GM23248 (cell line): ENCODE measurements around the gene AFF3. TPM values are rescaled to one million over a fixed set of nuclear protein-coding genes. Genes with fewer than 3 reads are reported as not detected.
A peak's percentile ranks its signal among the peaks of the same experiment; 100 is the strongest.

ENCODE experiments used
- DNase-seq: peaks from one replicate; pipeline ENCODE4 v3.0.0-alpha.2; 2015
- H2AFZ ChIP-seq: fragments of 200-600 bp; sonication (generic); 2 replicates; pipeline ENCODE4 v1.6.1; 2016; ENCODE audit warnings: antibody characterized with exemption
- H3F3A ChIP-seq: fragments of 200-600 bp; sonication (generic); 2 replicates; pipeline ENCODE4 v1.6.1; 2016; ENCODE audit warnings: mild to moderate bottlenecking, antibody characterized with exemption, mixed run types; ENCODE audit not compliant: insufficient read depth
- H3K27ac ChIP-seq: fragments of 200-600 bp; sonication (generic); 2 replicates; pipeline ENCODE4 v1.5.1; 2016; ENCODE audit warnings: mild to moderate bottlenecking
- H3K27me3 ChIP-seq: fragments of 200-600 bp; sonication (generic); replicated peaks from 2 replicates; pipeline ENCODE4 v1.6.1; 2016; ENCODE audit warnings: mild to moderate bottlenecking; ENCODE audit not compliant: insufficient read depth
- H3K36me3 ChIP-seq: fragments of 200-600 bp; sonication (generic); 2 replicates; pipeline ENCODE4 v1.6.1; 2016; ENCODE audit warnings: low read depth, mild to moderate bottlenecking
- H3K4me1 ChIP-seq: fragments of 200-600 bp; sonication (generic); 2 replicates; pipeline ENCODE4 v1.6.1; 2016; ENCODE audit warnings: mild to moderate bottlenecking; ENCODE audit not compliant: insufficient read depth
- H3K4me2 ChIP-seq: fragments of 200-600 bp; sonication (generic); one replicate; pipeline ENCODE4 v1.6.1; 2016; ENCODE audit warnings: mild to moderate bottlenecking; ENCODE audit not compliant: unreplicated experiment
- H3K4me3 ChIP-seq: fragments of 200-600 bp; sonication (generic); 2 replicates; pipeline ENCODE4 v1.5.1; 2016; ENCODE audit warnings: mild to moderate bottlenecking
- H3K79me2 ChIP-seq: fragments of 200-600 bp; sonication (generic); 2 replicates; pipeline ENCODE4 v1.6.1; 2016; ENCODE audit warnings: mild to moderate bottlenecking; ENCODE audit not compliant: insufficient read depth
- H3K9ac ChIP-seq: fragments of 200-600 bp; sonication (generic); 2 replicates; pipeline ENCODE4 v1.6.1; 2016; ENCODE audit warnings: mild to moderate bottlenecking
- H3K9me2 ChIP-seq: fragments of 200-600 bp; sonication (generic); 2 replicates; pipeline ENCODE4 v1.6.1; 2016; ENCODE audit warnings: mixed run types, mild to moderate bottlenecking, moderate library complexity; ENCODE audit not compliant: insufficient read depth
- H3K9me3 ChIP-seq: fragments of 200-600 bp; sonication (generic); one replicate; pipeline ENCODE4 v1.6.1; 2017; ENCODE audit warnings: low read depth
- H4K20me1 ChIP-seq: fragments of 200-600 bp; sonication (generic); 2 replicates; pipeline ENCODE4 v1.6.0; 2016; ENCODE audit not compliant: insufficient read depth
- EZH2 ChIP-seq: fragments of 200-600 bp; sonication (generic); IDR thresholded peaks from 2 replicates; pipeline ENCODE4 v1.6.1; 2018; ENCODE audit warnings: antibody characterized with exemption, mild to moderate bottlenecking; ENCODE audit not compliant: insufficient read depth, poor library complexity, severe bottlenecking
- EZH2phosphoT487 ChIP-seq: fragments of 200-600 bp; sonication (generic); IDR thresholded peaks from 2 replicates; pipeline ENCODE4 v1.6.1; 2018; ENCODE audit warnings: antibody characterized with exemption, moderate library complexity, mild to moderate bottlenecking, low read depth; ENCODE audit not compliant: insufficient read depth
- WGBS, 2 experiments: methylation state at CpG; one replicate each; pipeline ENCODE4 v1.1.6; 2015 to 2017; ENCODE audit warnings: low lambda C conversion rate in 2 of 2, low coverage in 1 of 2; ENCODE audit errors: missing lambda C conversion rate in 2 of 2; 5-methylcytosine and 5-hydroxymethylcytosine counted together
- in situ Hi-C: fragments of 300-500 bp; cut with MboI; formaldehyde crosslinking; loops from 2 replicates; pipeline ENCODE4 v1.15.0; 2020
- polyA plus RNA-seq: library from polyadenylated mRNA; unstranded; fragments of >200 nt; fragmentation: Nextera tagmentation; extraction: Ambion mirVana; gene quantifications from 2 replicates; pipeline ENCODE4 v1.2.1, GENCODE V29; 2016
- total RNA-seq: library from RNA; depleted of rRNA; stranded (reverse); fragments of >200 nt; shearing (Covaris generic); gene quantifications from 2 replicates; pipeline ENCODE4 v1.2.3, GENCODE V29; 2014

AFF3 gene
- total and polyA plus RNA-seq, 2 experiments from 2014 or later: 0.56 to 0.86 TPM

DNA sequence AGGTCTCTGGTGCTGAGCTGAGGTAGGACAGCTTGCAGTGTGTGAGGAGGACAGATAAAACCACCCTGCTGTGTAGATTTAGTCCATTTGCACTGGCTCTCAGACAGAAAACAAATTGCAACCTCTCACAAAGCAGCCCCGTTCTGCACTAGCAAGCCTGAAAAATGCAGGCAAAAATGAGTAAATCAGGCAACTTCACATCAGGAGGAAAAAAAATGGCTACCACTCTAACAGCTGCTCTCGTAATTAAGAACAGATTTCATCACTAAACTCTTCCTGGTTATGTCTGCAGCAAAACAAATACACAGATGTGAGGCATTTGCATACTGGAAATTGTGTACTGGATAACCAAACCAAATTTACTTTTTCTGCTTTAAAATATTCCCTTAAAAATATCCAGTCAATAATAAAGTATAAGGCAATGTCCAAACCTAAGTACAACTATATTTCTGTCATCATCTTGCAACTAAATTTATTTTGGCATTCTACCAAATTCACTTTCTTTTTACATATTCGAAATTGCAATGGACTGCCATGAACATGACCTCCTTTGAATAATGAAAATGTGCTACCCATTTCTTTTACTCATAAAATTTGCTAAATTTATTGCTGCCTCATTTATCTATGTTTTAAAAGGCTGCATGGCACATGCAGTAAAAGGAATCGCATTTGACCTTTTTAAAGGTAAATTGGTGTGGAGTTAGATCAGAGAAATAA, 157.4 kb downstream of the AFF3 start:
- TF ChIP-seq EZH2: no peak
- TF ChIP-seq EZH2phosphoT487: no peak
- Histone ChIP-seq H3K4me2 (peak overlapping the region; percentile 21), H3F3A (no peaks in the 10 kb centered on the region), H3K9me3 (no peaks in the 10 kb centered on the region), H3K27me3 (no peaks in the 10 kb centered on the region), H3K9me2 (no peaks in the 10 kb centered on the region), H3K9ac (no peak overlapping the region), H3K36me3 (no peaks in the 10 kb centered on the region), H3K4me3 (no peak overlapping the region), H2AFZ (peak overlapping the region; percentile 60), H3K27ac (no peak overlapping the region), H3K79me2 (no peaks in the 10 kb centered on the region), H3K4me1 (peaks cover 7% of the 10 kb centered on the region; the same call in 1 of the 2 replicates), H4K20me1 (no peaks in the 10 kb centered on the region)
- DNase-seq: peak; percentile 73
- WGBS, 2 experiments: 27 to 31% methylated on average over 4 of the region's 4 CpGs
- in situ Hi-C loops: no loop called here

DNA sequence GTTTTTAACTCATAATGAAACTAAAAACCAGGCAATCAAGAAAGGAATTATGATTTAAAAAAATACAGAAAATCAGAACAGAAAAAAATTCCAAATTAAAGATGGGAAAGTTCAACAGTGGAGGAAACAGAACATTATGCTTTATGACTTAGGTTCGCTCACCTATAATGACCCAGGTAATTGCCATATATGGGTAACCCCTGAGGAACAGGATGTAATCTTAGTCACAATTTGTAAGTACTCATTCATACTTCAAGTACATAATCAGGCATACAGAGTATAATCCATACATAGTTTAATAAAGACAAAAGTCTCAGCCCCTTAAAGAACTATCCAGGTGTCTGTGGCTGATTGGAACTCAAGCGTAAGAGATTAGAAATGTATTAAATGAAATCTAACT, 159.6 kb downstream of the AFF3 start:
- H3K27ac ChIP-seq: no peak overlapping the region
- WGBS, 2 experiments: 87 to 98% methylated on average over 2 of the region's 2 CpGs

DNA sequence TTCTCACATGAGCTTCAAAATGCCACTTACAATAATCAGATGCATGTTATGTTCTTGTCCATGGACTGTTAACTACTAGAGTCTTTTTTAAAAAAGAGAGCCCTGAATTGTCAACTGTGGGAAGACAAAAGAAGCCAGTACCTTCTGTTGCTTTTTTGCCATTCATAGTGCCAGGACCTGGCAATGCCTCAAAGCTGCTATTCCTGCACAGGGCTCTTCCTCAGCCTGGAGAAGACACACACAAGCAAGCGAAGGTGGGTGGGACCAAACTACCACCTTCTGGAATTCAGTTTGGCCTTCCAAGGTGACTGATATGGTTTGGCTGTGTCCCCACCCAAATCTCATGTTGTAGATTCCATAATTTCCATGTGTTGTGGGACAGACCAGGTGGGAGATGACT, 160.6 kb downstream of the AFF3 start:
- no peak for DNase-seq
- no peaks in the 10 kb centered on the region for H3K9me3 ChIP-seq
- H3K4me2 ChIP-seq: no peak overlapping the region
- H4K20me1 ChIP-seq: no peaks in the 10 kb centered on the region
- H3K9ac ChIP-seq: no peak overlapping the region
- in situ Hi-C loops: no loop called here
- H2AFZ ChIP-seq: no peak overlapping the region
- WGBS, 2 experiments: 100% methylated on average over 1 of the region's 1 CpG
- H3K4me1 ChIP-seq: peaks cover 12% of the 10 kb centered on the region
- no peaks in the 10 kb centered on the region for H3K9me2 ChIP-seq
- no peak overlapping the region for H3K4me3 ChIP-seq
- H3K79me2 ChIP-seq: no peaks in the 10 kb centered on the region
- H3F3A ChIP-seq: no peaks in the 10 kb centered on the region
- no peaks in the 10 kb centered on the region for H3K27me3 ChIP-seq
- H3K36me3 ChIP-seq: no peaks in the 10 kb centered on the region
- H3K27ac ChIP-seq: no peak overlapping the region
- no peak for TF ChIP-seq EZH2
- no peak for TF ChIP-seq EZH2phosphoT487

More for the DNA sequence above, 159.6 kb downstream of the AFF3 start:
- Histone ChIP-seq H3K27me3 (no peaks in the 10 kb centered on the region), H3F3A (no peaks in the 10 kb centered on the region), H3K4me2 (no peak overlapping the region), H3K9me3 (no peaks in the 10 kb centered on the region), H3K4me1 (peaks cover 12% of the 10 kb centered on the region), H3K36me3 (no peaks in the 10 kb centered on the region), H2AFZ (no peak overlapping the region), H3K4me3 (no peak overlapping the region), H3K79me2 (no peaks in the 10 kb centered on the region), H3K9ac (no peak overlapping the region), H4K20me1 (no peaks in the 10 kb centered on the region), H3K9me2 (no peaks in the 10 kb centered on the region)
- in situ Hi-C loops: no loop called here
- no peak for DNase-seq
- TF ChIP-seq EZH2phosphoT487: no peak
- TF ChIP-seq EZH2: no peak

DNA sequence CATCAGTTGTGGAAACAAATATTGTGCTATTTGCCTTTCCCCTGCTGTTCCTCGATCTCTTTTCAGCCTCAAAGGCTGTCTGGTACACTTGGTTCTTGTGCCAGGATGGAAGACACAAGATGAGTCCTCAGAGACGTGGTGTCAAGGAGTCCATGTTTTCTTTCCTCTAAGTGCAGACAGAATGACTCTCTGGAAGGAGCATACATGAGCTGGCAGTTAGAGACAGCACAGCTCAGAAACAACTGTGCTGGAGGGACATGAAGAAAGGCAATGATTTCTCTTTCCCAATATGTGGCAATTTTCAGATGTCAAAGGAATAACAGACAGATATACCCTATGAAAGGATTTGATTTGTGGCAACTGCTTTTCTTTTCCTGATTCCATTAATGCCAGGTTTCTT, 162.2 kb downstream of the AFF3 start:
- WGBS, 2 experiments: 21 to 23% methylated on average over 2 of the region's 2 CpGs
- Histone ChIP-seq H3K9me2 (no peaks in the 10 kb centered on the region), H3K27me3 (no peaks in the 10 kb centered on the region), H3F3A (peaks cover 3% of the 10 kb centered on the region), H4K20me1 (no peaks in the 10 kb centered on the region), H3K27ac (no peak overlapping the region), H3K9ac (no peak overlapping the region), H3K79me2 (no peaks in the 10 kb centered on the region), H3K36me3 (no peaks in the 10 kb centered on the region), H3K4me1 (peaks cover 19% of the 10 kb centered on the region), H2AFZ (0 out of 2 replicates have a peak overlapping the region, but pooled peaks have one; percentile 39), H3K4me2 (no peak overlapping the region), H3K4me3 (no peak overlapping the region), H3K9me3 (no peaks in the 10 kb centered on the region)
- in situ Hi-C loops: no loop called here
- TF ChIP-seq EZH2: no peak
- TF ChIP-seq EZH2phosphoT487: no peak
- peak; percentile 32 for DNase-seq
